GM19438 (cell line): ENCODE results near the gene ATG4C.

Experiments
- ATAC-seq: cut with Tn5 transposase; IDR thresholded peaks from one replicate; pipeline ENCODE4 v1.9.1; 2021; ENCODE audit warnings: low read depth; ENCODE audit not compliant: unreplicated experiment

Gene ATG4C

GRCh38 chr1:62836856-62837540 is 53.1 kb downstream of the ATG4C start:
- no peak for ATAC-seq

- ATAC-seq, result no peak
These were observed 56.6 kb downstream of the ATG4C start for GRCh38 chr1:62840555-62840954.

- peak; percentile 75 for ATAC-seq
These were observed 57.7 kb downstream of the ATG4C start for GRCh38 chr1:62841587-62842169.

GRCh38 chr1:62844030-62844429 is 60.1 kb downstream of the ATG4C start:
- ATAC-seq, result no peak

GRCh38 chr1:62849031-62849430 is 65.1 kb downstream of the ATG4C start:
- ATAC-seq, result no peak

- no peak for ATAC-seq
These were observed 68.3 kb downstream of the ATG4C start for GRCh38 chr1:62852253-62852652.

- ATAC-seq, result no peak
These were observed 73.0 kb downstream of the ATG4C start for GRCh38 chr1:62856960-62857359.

- no peak for ATAC-seq
These were observed 85.4 kb downstream of the ATG4C start for GRCh38 chr1:62869217-62869754.

- no peak for ATAC-seq
These were observed 86.2 kb downstream of the ATG4C start for GRCh38 chr1:62870148-62870547.

- ATAC-seq, result no peak
These were observed 91.7 kb downstream of the ATG4C start for GRCh38 chr1:62875676-62876075.

GRCh38 chr1:62876535-62876934 is 92.6 kb downstream of the ATG4C start:
- no peak for ATAC-seq

GRCh38 chr1:62877579-62877978 is 93.6 kb downstream of the ATG4C start:
- no peak for ATAC-seq

- ATAC-seq, result no peak
These were observed 96.0 kb downstream of the ATG4C start for GRCh38 chr1:62879962-62880361.

- ATAC-seq, result no peak
These were observed 98.5 kb downstream of the ATG4C start for GRCh38 chr1:62882201-62883104.

GRCh38 chr1:62884156-62884740 is 100.3 kb downstream of the ATG4C start:
- no peak for ATAC-seq

- no peak for ATAC-seq
These were observed 104.0 kb downstream of the ATG4C start for GRCh38 chr1:62887799-62888507.

GRCh38 chr1:62891956-62892562 is 108.1 kb downstream of the ATG4C start:
- no peak for ATAC-seq

GRCh38 chr1:62897788-62898187 is 113.9 kb downstream of the ATG4C start:
- no peak for ATAC-seq

GRCh38 chr1:62900566-62900965 is 116.6 kb downstream of the ATG4C start:
- no peak for ATAC-seq

GRCh38 chr1:62901650-62902049 is 117.7 kb downstream of the ATG4C start:
- ATAC-seq, result no peak
